HAP-1 (cell line): Measurements from ENCODE around the gene PRMT2.

Experiments used
- DNase-seq, 2 experiments: peaks; one replicate each; pipeline ENCODE4 v3.0.0-alpha.2; 2016 to 2020; ENCODE audit warnings: low spot score in 2 of 2
- H3K27me3 ChIP-seq: fragments of 250-450 bp; sonication (Bioruptor Pico); 2 replicates; pipeline ENCODE4 v1.5.1; 2020; ENCODE audit warnings: low read depth, mild to moderate bottlenecking, moderate library complexity
- H3K36me3 ChIP-seq: fragments of 250-450 bp; sonication (Bioruptor Pico); replicated peaks from 2 replicates; pipeline ENCODE4 v1.5.1; 2020; ENCODE audit warnings: mild to moderate bottlenecking
- H3K4me1 ChIP-seq: fragments of 250-450 bp; sonication (Bioruptor Pico); 2 replicates; pipeline ENCODE4 v1.5.1; 2020; ENCODE audit warnings: mild to moderate bottlenecking
- H3K4me3 ChIP-seq: fragments of 250-450 bp; sonication (Bioruptor Pico); 2 replicates; pipeline ENCODE4 v1.5.1; 2020; ENCODE audit warnings: mild to moderate bottlenecking, moderate library complexity
- H3K9me3 ChIP-seq: fragments of 250-450 bp; sonication (Bioruptor Pico); 2 replicates; pipeline ENCODE4 v1.5.1; 2020; ENCODE audit warnings: mild to moderate bottlenecking, moderate library complexity
- in situ Hi-C: fragments of 300-500 bp; cut with MboI; formaldehyde crosslinking; loops from 3 replicates; pipeline ENCODE4 v1.14.3; 2020; ENCODE audit warnings: low sequenced_read_pairs, inconsistent platforms, mixed read lengths

PRMT2 gene

GRCh38 chr21:46635324-46636180 lies at the start of gene PRMT2:
TSS of gene PRMT2 (plus strand) at chr21:46635674. CDS start at chr21:46636952, 1,278 bp downstream.
- H3K27me3 ChIP-seq: no peaks in the 10 kb centered on the region
- H3K4me1 ChIP-seq: peaks cover 26% of the 10 kb centered on the region
- H3K9me3 ChIP-seq: no peaks in the 10 kb centered on the region
- in situ Hi-C loops: no loop called here
- peak within 1 kb of the TSS; percentile 70 for H3K4me3 ChIP-seq
- peak; percentile 90 to 97 for DNase-seq
- H3K36me3 ChIP-seq: no peaks in the 10 kb centered on the region

GRCh38 chr21:46594276-46594675 lies 41.2 kb upstream of the PRMT2 start:
- Histone ChIP-seq H3K36me3 (no peaks in the 10 kb centered on the region), H3K4me1 (peaks cover 3% of the 10 kb centered on the region), H3K4me3 (no peak overlapping the region), H3K27me3 (no peaks in the 10 kb centered on the region), H3K9me3 (peaks cover 3% of the 10 kb centered on the region; the same call in 1 of the 2 replicates)
- DNase-seq: no peak
- in situ Hi-C loops: no loop called here

GRCh38 chr21:46596201-46596600 lies 39.3 kb upstream of the PRMT2 start:
- Histone ChIP-seq H3K4me1 (peaks cover 3% of the 10 kb centered on the region), H3K36me3 (no peaks in the 10 kb centered on the region), H3K27me3 (no peaks in the 10 kb centered on the region), H3K9me3 (peaks cover 3% of the 10 kb centered on the region; the same call in 1 of the 2 replicates), H3K4me3 (no peak overlapping the region)
- in situ Hi-C loops: no loop called here
- DNase-seq: no peak

GRCh38 chr21:46597031-46597430 lies 38.4 kb upstream of the PRMT2 start:
- Histone ChIP-seq H3K27me3 (no peaks in the 10 kb centered on the region), H3K4me3 (no peak overlapping the region), H3K9me3 (peaks cover 3% of the 10 kb centered on the region; the same call in 1 of the 2 replicates), H3K4me1 (peaks cover 3% of the 10 kb centered on the region), H3K36me3 (no peaks in the 10 kb centered on the region)
- in situ Hi-C loops: no loop called here
- DNase-seq: no peak

GRCh38 chr21:46597896-46598343 lies 37.6 kb upstream of the PRMT2 start:
- Histone ChIP-seq H3K9me3 (peaks cover 3% of the 10 kb centered on the region; the same call in 1 of the 2 replicates), H3K27me3 (no peaks in the 10 kb centered on the region), H3K36me3 (no peaks in the 10 kb centered on the region), H3K4me3 (no peak overlapping the region), H3K4me1 (peaks cover 6% of the 10 kb centered on the region)
- in situ Hi-C loops: no loop called here
- DNase-seq: no peak

GRCh38 chr21:46598581-46599572 lies 36.6 kb upstream of the PRMT2 start:
- H3K36me3 ChIP-seq: no peaks in the 10 kb centered on the region
- no peaks in the 10 kb centered on the region for H3K27me3 ChIP-seq
- peaks cover 6% of the 10 kb centered on the region for H3K4me1 ChIP-seq
- H3K4me3 ChIP-seq: no peak overlapping the region
- peak; percentile 9 to 32 for DNase-seq
- in situ Hi-C loops: no loop called here
- H3K9me3 ChIP-seq: peaks cover 3% of the 10 kb centered on the region; the same call in 1 of the 2 replicates

- Histone ChIP-seq H3K36me3 (no peaks in the 10 kb centered on the region), H3K9me3 (no peaks in the 10 kb centered on the region), H3K4me3 (no peak overlapping the region), H3K27me3 (no peaks in the 10 kb centered on the region), H3K4me1 (peaks cover 6% of the 10 kb centered on the region)
- no peak for DNase-seq
- in situ Hi-C loops: no loop called here
Measured at GRCh38 chr21:46600305-46600704, 35.2 kb upstream of the PRMT2 start.

GRCh38 chr21:46600978-46601377 lies 34.5 kb upstream of the PRMT2 start:
- Histone ChIP-seq H3K27me3 (no peaks in the 10 kb centered on the region), H3K4me1 (peaks cover 6% of the 10 kb centered on the region), H3K36me3 (no peaks in the 10 kb centered on the region), H3K4me3 (no peak overlapping the region), H3K9me3 (no peaks in the 10 kb centered on the region)
- in situ Hi-C loops: no loop called here
- DNase-seq: no peak

- H3K4me1 ChIP-seq: peaks cover 6% of the 10 kb centered on the region
- no peaks in the 10 kb centered on the region for H3K9me3 ChIP-seq
- H3K36me3 ChIP-seq: no peaks in the 10 kb centered on the region
- in situ Hi-C loops: no loop called here
- H3K4me3 ChIP-seq: no peak overlapping the region
- no peaks in the 10 kb centered on the region for H3K27me3 ChIP-seq
- no peak for DNase-seq
Measured at GRCh38 chr21:46603228-46603627, 32.2 kb upstream of the PRMT2 start.

GRCh38 chr21:46604329-46604974 lies 31.0 kb upstream of the PRMT2 start:
- Histone ChIP-seq H3K36me3 (no peaks in the 10 kb centered on the region), H3K4me3 (no peak overlapping the region), H3K9me3 (no peaks in the 10 kb centered on the region), H3K4me1 (peaks cover 3% of the 10 kb centered on the region; the same call in 1 of the 2 replicates), H3K27me3 (no peaks in the 10 kb centered on the region)
- DNase-seq: no peak
- in situ Hi-C loops: no loop called here

- Histone ChIP-seq H3K4me3 (no peak within 1 kb of the TSS), H3K9me3 (no peaks in the 10 kb centered on the region), H3K27me3 (no peaks in the 10 kb centered on the region), H3K4me1 (peaks cover 3% of the 10 kb centered on the region; the same call in 1 of the 2 replicates), H3K36me3 (no peaks in the 10 kb centered on the region)
- no peak for DNase-seq
- in situ Hi-C loops: no loop called here
Measured at GRCh38 chr21:46604975-46605766, 30.3 kb upstream of the PRMT2 start, which contains the start of gene S100B. TSS of gene S100B (minus strand) at chr21:46605082. CDS start at chr21:46602415, 2,667 bp downstream.

- H3K4me1 ChIP-seq: peaks cover 3% of the 10 kb centered on the region; the same call in 1 of the 2 replicates
- no peaks in the 10 kb centered on the region for H3K36me3 ChIP-seq
- H3K27me3 ChIP-seq: no peaks in the 10 kb centered on the region
- H3K9me3 ChIP-seq: no peaks in the 10 kb centered on the region
- DNase-seq: no peak
- no peak overlapping the region for H3K4me3 ChIP-seq
- in situ Hi-C loops: no loop called here
Measured at GRCh38 chr21:46605767-46606426, 29.6 kb upstream of the PRMT2 start.
